NCI-H2196 (cell line): ENCODE data around the gene ZBTB33.
A peak's percentile ranks its signal among the peaks of the same experiment; 100 is the strongest.

ENCODE experiments used
- DNase-seq: peaks from one replicate; lab custom pipeline; 2025; ENCODE audit not compliant: unreplicated experiment; lab: John Stamatoyannopoulos, UW

ZBTB33 gene

GRCh38 chrX:120250522-120251271, at the start of gene ZBTB33:
Gene ZBTB33 (plus strand): TSS chrX:120250812. CDS start chrX:120253416, 2,604 bp downstream.
- DNase-seq, result peak; percentile 90

- DNase-seq, result no peak
Measured at GRCh38 chrX:120200851-120201250, 49.8 kb upstream of the ZBTB33 start.

- DNase-seq, result no peak
Measured at GRCh38 chrX:120205816-120206753, 44.5 kb upstream of the ZBTB33 start.

GRCh38 chrX:120207009-120207605, 43.5 kb upstream of the ZBTB33 start:
- DNase-seq, result no peak

GRCh38 chrX:120213438-120214265, 37.0 kb upstream of the ZBTB33 start:
- peak; percentile 64 for DNase-seq

GRCh38 chrX:120223374-120223773, 27.2 kb upstream of the ZBTB33 start:
- DNase-seq, result no peak

GRCh38 chrX:120224388-120224787, 26.2 kb upstream of the ZBTB33 start:
- DNase-seq, result no peak

GRCh38 chrX:120228187-120228908, 22.3 kb upstream of the ZBTB33 start:
- DNase-seq, result no peak

GRCh38 chrX:120235284-120235683, 15.3 kb upstream of the ZBTB33 start:
- no peak for DNase-seq

GRCh38 chrX:120236687-120237479, 13.7 kb upstream of the ZBTB33 start:
- DNase-seq, result no peak

GRCh38 chrX:120238933-120239332, 11.7 kb upstream of the ZBTB33 start:
- DNase-seq, result no peak

GRCh38 chrX:120242813-120243212, 7.8 kb upstream of the ZBTB33 start:
- DNase-seq, result no peak

GRCh38 chrX:120244395-120244734, 6.2 kb upstream of the ZBTB33 start:
- no peak for DNase-seq

- DNase-seq, result peak; percentile 68
Measured at GRCh38 chrX:120244735-120245498, 5.7 kb upstream of the ZBTB33 start.

GRCh38 chrX:120251471-120252011, 929 bp downstream of the ZBTB33 start:
- DNase-seq, result no peak

GRCh38 chrX:120253784-120254183, 3.2 kb downstream of the ZBTB33 start:
- DNase-seq, result no peak

- peak; percentile 13 for DNase-seq
Measured at GRCh38 chrX:120260369-120260768, 9.8 kb downstream of the ZBTB33 start.
